RWPE2 (cell line): Measurements from ENCODE around the gene DNAJC11.
"Not testable (repeated sequence)": the region's sequence is repeated elsewhere in the genome, so short reads cannot be mapped to it uniquely, and the experiment has no call there.

Experiments used
- ATAC-seq: fragments of 200-7000 bp; cut with Tn5 transposase; 3 replicates; pipeline ENCODE4 v1.9.1; 2021; ENCODE audit warnings: low read depth
- DNase-seq: peaks from one replicate; pipeline ENCODE4 v3.0.0-alpha.2; 2020; ENCODE audit warnings: low spot score
- H3K27ac ChIP-seq: fragments of 450-650 bp; 2 replicates; pipeline ENCODE4 v1.5.1; 2017; ENCODE audit warnings: mild to moderate bottlenecking; ENCODE audit not compliant: poor library complexity, severe bottlenecking
- H3K27me3 ChIP-seq: fragments of 250-450 bp; sonication (Bioruptor Pico); 2 replicates; pipeline ENCODE4 v1.5.1; 2021; ENCODE audit warnings: mild to moderate bottlenecking, moderate library complexity; ENCODE audit not compliant: insufficient read depth, poor library complexity, severe bottlenecking
- H3K36me3 ChIP-seq: fragments of 250-450 bp; sonication (Bioruptor Pico); 2 replicates; pipeline ENCODE4 v1.5.1; 2020; ENCODE audit warnings: low read depth, mild to moderate bottlenecking, moderate library complexity
- H3K4me1 ChIP-seq: fragments of 250-450 bp; sonication (Bioruptor Pico); 2 replicates; pipeline ENCODE4 v1.5.1; 2021; ENCODE audit warnings: mild to moderate bottlenecking, moderate library complexity; ENCODE audit not compliant: insufficient read depth, poor library complexity, severe bottlenecking
- H3K4me3 ChIP-seq: fragments of 250-450 bp; sonication (Bioruptor Pico); 2 replicates; pipeline ENCODE4 v1.5.1; 2021; ENCODE audit warnings: mild to moderate bottlenecking, moderate library complexity; ENCODE audit not compliant: severe bottlenecking
- H3K9me3 ChIP-seq: fragments of 250-450 bp; sonication (Bioruptor Pico); 2 replicates; pipeline ENCODE4 v1.5.1; 2021; ENCODE audit warnings: mild to moderate bottlenecking, moderate library complexity; ENCODE audit not compliant: severe bottlenecking
- CTCF ChIP-seq: fragments of 450-650 bp; IDR thresholded peaks from one replicate; pipeline ENCODE4 v1.5.1; 2017; ENCODE audit warnings: mild to moderate bottlenecking, moderate library complexity; ENCODE audit not compliant: poor library complexity, severe bottlenecking

Gene DNAJC11

GRCh38 chr1:6602669-6603237, 98.9 kb downstream of the DNAJC11 start, which contains the start of gene KLHL21:
Gene KLHL21, minus strand, starts transcription at chr1:6602869. Its CDS starts 52 bp downstream, at chr1:6602817.
- Histone ChIP-seq H3K27me3 (no peaks in the 10 kb centered on the region), H3K4me1 (peaks cover 25% of the 10 kb centered on the region), H3K4me3 (peak within 1 kb of the TSS; percentile 52), H3K9me3 (no peaks in the 10 kb centered on the region), H3K27ac (peak within 1 kb of the TSS; percentile 85), H3K36me3 (peaks cover 20% of the 10 kb centered on the region)
- no peak for TF ChIP-seq CTCF
- peak; percentile 36 for ATAC-seq
- DNase-seq = peak; percentile 83

- TF ChIP-seq CTCF = peak; percentile 17
- Histone ChIP-seq H3K9me3 (no peaks in the 10 kb centered on the region), H3K36me3 (peaks cover 27% of the 10 kb centered on the region), H3K4me3 (peak overlapping the region; percentile 52), H3K27me3 (no peaks in the 10 kb centered on the region), H3K4me1 (peaks cover 25% of the 10 kb centered on the region), H3K27ac (peak overlapping the region; percentile 85)
- DNase-seq (no peak), ATAC-seq (peak; percentile 22)
These were observed 99.5 kb downstream of the DNAJC11 start for GRCh38 chr1:6601923-6602668.

DNA sequence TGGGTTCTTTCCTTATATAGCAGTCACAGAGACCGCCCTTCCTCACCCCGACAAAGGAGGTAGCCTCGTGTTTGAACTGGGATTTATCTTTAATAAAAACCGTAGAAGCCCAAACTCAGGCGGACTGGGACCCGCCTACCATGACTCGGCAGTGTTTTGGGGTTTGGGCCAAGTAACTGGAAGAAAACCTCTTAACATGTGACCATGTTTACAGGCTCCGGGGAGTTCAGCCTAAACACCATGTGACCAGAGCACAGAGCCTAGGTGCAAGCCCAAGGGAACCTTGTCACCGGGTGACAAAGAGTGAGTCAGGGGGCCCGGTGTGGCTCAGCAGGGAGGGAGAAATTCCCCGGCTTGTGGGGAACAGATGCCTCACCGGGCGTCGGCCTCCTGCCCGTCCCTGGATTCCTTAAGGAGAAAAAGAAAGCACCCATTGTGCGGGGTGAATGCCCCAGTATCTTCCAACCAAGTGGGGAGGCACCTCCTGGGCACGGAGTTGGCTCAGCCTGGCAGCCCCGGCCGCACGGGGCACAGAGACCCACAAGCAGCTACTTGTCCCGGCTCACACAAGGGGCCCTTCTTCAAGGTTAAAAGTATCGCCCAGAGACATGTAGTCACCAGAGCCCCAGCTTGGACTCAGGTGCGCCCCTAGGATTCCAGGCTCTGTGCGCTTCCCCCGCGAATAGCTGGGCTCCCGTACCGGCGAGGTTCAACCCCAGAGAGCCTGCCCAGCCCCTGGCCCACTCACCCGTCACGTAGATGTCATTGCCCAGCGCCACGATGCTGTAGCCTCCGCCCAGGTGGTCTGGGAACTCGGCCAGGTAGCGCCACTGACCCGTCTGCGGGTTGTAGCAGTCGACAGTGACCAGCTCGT, 100.3 kb downstream of the DNAJC11 start:
- Histone ChIP-seq H3K27ac (peak overlapping the region; percentile 85), H3K4me1 (peaks cover 25% of the 10 kb centered on the region)
- peak; percentile 92 for DNase-seq

GRCh38 chr1:6600410-6601048, 101.1 kb downstream of the DNAJC11 start:
- Histone ChIP-seq H3K27me3 (no peaks in the 10 kb centered on the region), H3K4me3 (peak overlapping the region; percentile 52), H3K27ac (peak overlapping the region; percentile 85), H3K36me3 (peaks cover 43% of the 10 kb centered on the region), H3K9me3 (no peaks in the 10 kb centered on the region), H3K4me1 (peaks cover 25% of the 10 kb centered on the region)
- DNase-seq (no peak), ATAC-seq (no peak)
- no peak for TF ChIP-seq CTCF

More for the DNA sequence above, 100.3 kb downstream of the DNAJC11 start:
- no peaks in the 10 kb centered on the region for H3K9me3 ChIP-seq
- no peaks in the 10 kb centered on the region for H3K27me3 ChIP-seq
- H3K4me3 ChIP-seq = peak overlapping the region; percentile 52
- H3K36me3 ChIP-seq = peaks cover 35% of the 10 kb centered on the region
- TF ChIP-seq CTCF = no peak
- peak; percentile 57 for ATAC-seq

DNA sequence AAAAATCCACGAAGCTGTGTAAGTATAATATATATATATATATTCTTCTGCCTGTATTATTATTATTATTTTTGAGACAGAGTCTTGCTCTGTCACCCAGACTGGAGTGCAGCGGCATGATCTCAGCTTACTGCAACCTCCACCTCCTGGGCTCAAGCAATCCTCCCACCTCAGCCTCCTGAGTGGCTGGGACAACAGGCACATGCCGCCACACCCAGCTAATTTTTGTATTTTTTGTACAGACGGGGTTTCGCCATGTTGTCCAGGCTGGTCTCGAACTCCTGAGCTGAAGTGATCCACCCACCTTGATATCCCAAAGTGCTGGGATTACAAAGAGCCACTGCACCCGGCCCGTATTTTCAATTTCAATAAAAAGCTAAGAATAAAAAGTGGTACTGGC, 101.6 kb downstream of the DNAJC11 start:
- H3K9me3 ChIP-seq, H3K27me3 ChIP-seq, ATAC-seq, DNase-seq: not testable (repeated sequence)
- Histone ChIP-seq H3K36me3 (peaks cover 48% of the 10 kb centered on the region), H3K4me1 (peaks cover 25% of the 10 kb centered on the region), H3K27ac (peak overlapping the region; percentile 85), H3K4me3 (peak overlapping the region; percentile 52)
